Astrocyte of the cerebellum (primary cell): ENCODE data around the gene ELAC2.

ENCODE experiments used
- DNase-seq: peaks from one replicate; pipeline ENCODE4 v3.0.0-alpha.2; 2011; ENCODE audit warnings: low read depth
- H3K4me3 ChIP-seq: 2 replicates; pipeline ENCODE4 v1.5.1; 2011; ENCODE audit warnings: mild to moderate bottlenecking, low read depth, low read length, moderate library complexity
- in situ Hi-C: cut with HindIII; loops from 2 replicates; pipeline ENCODE4 v1.10.0; 2017; ENCODE audit warnings: low sequenced_read_pairs
- TF ChIP-seq, protein P1 (sequence below): IDR thresholded peaks from 2 replicates; pipeline ENCODE4 v1.5.1; 2012; ENCODE audit warnings: low read length, low read depth, moderate library complexity, mild to moderate bottlenecking; ENCODE audit errors: missing control alignments

ELAC2 gene, protein sequence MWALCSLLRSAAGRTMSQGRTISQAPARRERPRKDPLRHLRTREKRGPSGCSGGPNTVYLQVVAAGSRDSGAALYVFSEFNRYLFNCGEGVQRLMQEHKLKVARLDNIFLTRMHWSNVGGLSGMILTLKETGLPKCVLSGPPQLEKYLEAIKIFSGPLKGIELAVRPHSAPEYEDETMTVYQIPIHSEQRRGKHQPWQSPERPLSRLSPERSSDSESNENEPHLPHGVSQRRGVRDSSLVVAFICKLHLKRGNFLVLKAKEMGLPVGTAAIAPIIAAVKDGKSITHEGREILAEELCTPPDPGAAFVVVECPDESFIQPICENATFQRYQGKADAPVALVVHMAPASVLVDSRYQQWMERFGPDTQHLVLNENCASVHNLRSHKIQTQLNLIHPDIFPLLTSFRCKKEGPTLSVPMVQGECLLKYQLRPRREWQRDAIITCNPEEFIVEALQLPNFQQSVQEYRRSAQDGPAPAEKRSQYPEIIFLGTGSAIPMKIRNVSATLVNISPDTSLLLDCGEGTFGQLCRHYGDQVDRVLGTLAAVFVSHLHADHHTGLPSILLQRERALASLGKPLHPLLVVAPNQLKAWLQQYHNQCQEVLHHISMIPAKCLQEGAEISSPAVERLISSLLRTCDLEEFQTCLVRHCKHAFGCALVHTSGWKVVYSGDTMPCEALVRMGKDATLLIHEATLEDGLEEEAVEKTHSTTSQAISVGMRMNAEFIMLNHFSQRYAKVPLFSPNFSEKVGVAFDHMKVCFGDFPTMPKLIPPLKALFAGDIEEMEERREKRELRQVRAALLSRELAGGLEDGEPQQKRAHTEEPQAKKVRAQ

DNA sequence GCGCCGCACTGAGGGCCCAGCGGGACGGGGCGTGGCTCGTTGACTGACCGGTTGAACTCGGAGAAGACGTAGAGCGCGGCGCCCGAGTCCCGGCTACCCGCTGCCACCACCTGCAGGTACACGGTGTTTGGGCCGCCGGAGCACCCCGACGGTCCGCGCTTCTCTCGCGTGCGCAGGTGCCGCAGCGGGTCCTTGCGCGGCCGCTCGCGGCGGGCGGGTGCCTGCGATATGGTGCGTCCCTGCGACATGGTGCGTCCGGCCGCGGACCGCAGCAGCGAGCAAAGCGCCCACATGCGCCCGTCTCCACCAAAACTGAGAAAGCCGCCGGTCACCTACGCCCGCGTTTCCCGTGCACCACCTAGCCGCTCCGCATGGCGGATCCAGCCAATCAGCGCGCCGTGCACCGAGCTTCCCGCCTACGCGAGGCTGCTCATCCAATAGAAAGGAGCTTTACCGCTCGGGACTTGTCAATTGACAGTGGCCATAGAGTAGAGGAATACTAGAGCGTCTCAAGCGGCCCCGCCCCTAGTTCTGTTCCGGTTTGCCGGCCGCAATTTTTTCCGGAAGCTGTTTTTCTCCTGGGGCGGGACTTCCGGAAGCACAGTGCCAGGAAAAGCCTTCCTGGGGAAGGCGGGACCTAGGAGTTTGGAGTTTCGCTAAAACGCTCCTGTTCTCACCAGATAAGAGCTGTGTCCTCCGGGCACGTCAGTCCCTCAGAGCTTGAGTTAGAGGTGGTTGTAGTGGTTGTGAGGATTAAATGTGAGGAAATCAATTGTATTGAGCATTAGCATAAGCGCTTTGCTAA, at the start of gene ELAC2:
Gene ELAC2, minus strand, starts transcription at position 373 of the 805 bp plus-strand sequence. Its CDS starts 80 bp downstream, at position 293.
- in situ Hi-C loops, result no loop called here
- peak within 1 kb of the TSS; percentile 71 for H3K4me3 ChIP-seq
- DNase-seq, result peak; percentile 98
- TF ChIP-seq, protein P1, sequence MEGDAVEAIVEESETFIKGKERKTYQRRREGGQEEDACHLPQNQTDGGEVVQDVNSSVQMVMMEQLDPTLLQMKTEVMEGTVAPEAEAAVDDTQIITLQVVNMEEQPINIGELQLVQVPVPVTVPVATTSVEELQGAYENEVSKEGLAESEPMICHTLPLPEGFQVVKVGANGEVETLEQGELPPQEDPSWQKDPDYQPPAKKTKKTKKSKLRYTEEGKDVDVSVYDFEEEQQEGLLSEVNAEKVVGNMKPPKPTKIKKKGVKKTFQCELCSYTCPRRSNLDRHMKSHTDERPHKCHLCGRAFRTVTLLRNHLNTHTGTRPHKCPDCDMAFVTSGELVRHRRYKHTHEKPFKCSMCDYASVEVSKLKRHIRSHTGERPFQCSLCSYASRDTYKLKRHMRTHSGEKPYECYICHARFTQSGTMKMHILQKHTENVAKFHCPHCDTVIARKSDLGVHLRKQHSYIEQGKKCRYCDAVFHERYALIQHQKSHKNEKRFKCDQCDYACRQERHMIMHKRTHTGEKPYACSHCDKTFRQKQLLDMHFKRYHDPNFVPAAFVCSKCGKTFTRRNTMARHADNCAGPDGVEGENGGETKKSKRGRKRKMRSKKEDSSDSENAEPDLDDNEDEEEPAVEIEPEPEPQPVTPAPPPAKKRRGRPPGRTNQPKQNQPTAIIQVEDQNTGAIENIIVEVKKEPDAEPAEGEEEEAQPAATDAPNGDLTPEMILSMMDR, result no peak

DNA sequence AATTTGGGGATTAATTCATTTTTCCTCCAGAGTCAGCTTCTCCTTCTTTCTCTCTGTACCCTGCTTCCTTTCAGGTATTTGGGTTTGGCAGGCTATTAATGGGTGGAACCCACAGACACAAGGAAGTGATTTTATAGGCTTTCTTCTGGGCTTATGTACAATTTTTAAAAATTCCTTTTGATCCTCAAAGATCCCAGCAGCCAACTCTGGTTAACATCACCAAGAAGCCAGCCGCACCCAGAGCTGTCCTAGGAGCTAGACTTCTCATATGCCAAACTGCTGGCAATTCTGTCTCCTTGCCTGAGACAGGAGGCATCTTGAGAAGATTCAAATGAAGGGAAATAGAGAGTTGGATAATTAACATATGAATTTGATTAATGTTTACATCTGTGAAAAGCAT, 47.2 kb upstream of the ELAC2 start:
- TF ChIP-seq, protein P1, result no peak
- no peak overlapping the region for H3K4me3 ChIP-seq
- no peak for DNase-seq
- in situ Hi-C loops, result no loop called here

DNA sequence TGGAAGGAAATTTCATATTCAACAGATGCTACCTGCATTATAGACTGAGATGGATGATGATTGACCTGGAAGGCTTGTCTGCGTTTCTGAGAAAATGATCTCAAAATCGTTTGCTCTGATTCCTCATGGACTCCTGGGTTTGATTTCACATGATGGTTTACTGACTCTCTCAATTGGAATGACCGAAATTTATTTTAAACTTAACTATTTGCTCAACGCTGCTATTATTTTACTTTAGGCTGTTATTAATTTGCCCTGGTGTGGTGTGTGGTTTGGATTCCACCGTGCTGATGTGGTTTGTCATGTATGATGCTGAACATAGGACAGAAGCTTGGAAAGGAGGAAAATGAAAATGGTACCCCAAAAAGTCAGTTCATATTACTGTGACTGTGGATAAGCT, 37.3 kb upstream of the ELAC2 start:
- in situ Hi-C loops, result no loop called here
- H3K4me3 ChIP-seq, result no peak overlapping the region
- TF ChIP-seq, protein P1, result no peak
- no peak for DNase-seq

DNA sequence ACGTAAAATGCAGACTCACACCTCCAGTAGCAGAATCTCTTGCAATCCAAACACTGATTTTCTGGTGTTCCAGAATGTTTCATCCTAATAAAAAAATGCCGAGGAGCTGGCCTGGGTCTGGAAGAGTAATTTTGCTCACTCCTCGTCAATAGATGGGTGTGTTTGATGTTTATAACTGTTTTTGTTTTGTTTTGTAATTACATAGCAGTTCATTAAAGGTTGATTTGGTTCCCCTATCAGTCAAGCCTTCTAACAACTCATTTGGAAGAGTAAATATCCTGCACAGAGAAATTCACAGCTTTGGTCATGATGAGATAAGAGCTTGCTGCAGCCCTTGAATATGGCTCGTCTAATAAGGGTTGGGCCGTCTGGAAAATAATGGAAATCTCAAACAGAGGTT, 36.8 kb upstream of the ELAC2 start:
- no peak overlapping the region for H3K4me3 ChIP-seq
- in situ Hi-C loops, result no loop called here
- TF ChIP-seq, protein P1, result no peak
- DNase-seq, result no peak

DNA sequence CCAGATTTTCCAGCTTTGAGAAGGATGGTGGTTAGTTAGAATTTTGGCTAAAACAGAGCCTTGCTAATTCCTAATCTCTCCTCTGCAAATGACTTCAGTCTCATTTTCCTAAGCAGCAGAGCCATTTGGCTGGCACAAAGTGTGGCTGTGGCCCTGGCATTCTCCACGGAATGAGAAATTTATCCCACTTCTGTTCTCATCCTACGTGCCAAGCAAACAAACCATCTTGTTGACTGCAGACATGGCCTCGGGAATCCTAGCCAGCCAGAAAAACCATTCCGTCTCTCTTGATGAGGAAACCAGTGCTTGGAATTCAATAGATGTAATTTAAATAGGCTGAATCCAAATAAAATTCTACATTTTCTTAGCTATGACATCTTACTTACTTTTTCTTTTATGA, 34.1 kb upstream of the ELAC2 start:
- H3K4me3 ChIP-seq, result no peak overlapping the region
- TF ChIP-seq, protein P1, result no peak
- in situ Hi-C loops, result no loop called here
- no peak for DNase-seq

DNA sequence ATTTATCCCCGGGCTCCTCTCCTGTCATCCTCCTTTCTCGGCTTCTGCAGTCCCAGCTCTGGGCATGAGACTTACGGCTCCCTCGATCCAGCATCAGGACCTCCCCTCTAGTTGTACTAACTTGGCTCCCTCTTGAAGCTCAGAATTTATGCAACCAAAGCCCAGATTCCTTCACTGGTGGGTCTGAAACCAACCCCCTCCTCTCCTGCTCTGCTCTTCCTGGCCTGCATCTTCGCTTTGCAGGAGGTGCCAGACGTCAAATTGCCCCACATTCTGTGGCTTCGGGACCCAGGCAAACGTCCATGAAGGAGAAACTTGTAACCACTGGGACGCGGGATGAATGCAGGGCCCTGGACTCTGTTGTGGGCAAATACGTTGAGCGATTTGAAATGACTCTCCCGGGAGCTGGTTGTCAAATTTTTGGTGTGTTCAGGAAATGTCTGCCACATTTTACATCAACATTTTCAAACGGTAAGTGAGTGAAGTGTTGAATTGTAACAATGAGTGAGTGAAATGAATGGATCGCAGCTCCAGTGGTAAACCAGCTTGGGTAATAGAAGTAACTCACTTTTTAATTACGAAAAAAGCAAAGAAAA, 29.3 kb upstream of the ELAC2 start:
- TF ChIP-seq, protein P1, result no peak
- in situ Hi-C loops, result no loop called here
- no peak for DNase-seq
- no peak overlapping the region for H3K4me3 ChIP-seq
